ENCODE data around the gene PCSK4. TPM values are rescaled to one million over a fixed set of nuclear protein-coding genes. Genes with fewer than 3 reads are reported as not detected.

Gene PCSK4
- total RNA-seq, 4 donors from 2014 or later: 1.3 to 4.9 (median 2.2) TPM

GRCh38 chr19:1434040-1434366 is 56.1 kb downstream of the PCSK4 start:
- no peaks in the 10 kb centered on the region for H3K27me3 ChIP-seq
- no peak overlapping the region for H3K4me3 ChIP-seq
- no peak overlapping the region for H3K27ac ChIP-seq
- no peaks in the 10 kb centered on the region for H3K9me3 ChIP-seq
- no peak for TF ChIP-seq CTCF (IDR thresholded peaks at IDR 0.05)
- TF ChIP-seq POLR2A (IDR thresholded peaks at IDR 0.05): no peak
- TF ChIP-seq EP300 (IDR thresholded peaks at IDR 0.05): no peak
- peaks cover 6 to 74% (median 26%) of the 10 kb centered on the region in 3 donors for H3K36me3 ChIP-seq
- WGBS, 2 donors: 89 to 90% methylated on average over 13 to 17 of the region's 17 CpGs
- H3K4me1 ChIP-seq: peaks cover 0 to 6% (median 5%) of the 10 kb centered on the region in 4 donors
- DNase-seq (ENCODE audit: low spot score in 2 of 2): no peak

- no peaks in the 10 kb centered on the region for H3K9me3 ChIP-seq
- WGBS, 2 donors: 85% methylated on average over 31 to 33 of the region's 47 CpGs
Measured at GRCh38 chr19:1433119-1434039, 56.8 kb downstream of the PCSK4 start.

GRCh38 chr19:1432507-1432887 is 57.7 kb downstream of the PCSK4 start:
- H3K36me3 ChIP-seq: peaks cover 6 to 89% (median 28%) of the 10 kb centered on the region in 3 donors
- H3K27me3 ChIP-seq: no peaks in the 10 kb centered on the region
- H3K27ac ChIP-seq: no peak overlapping the region
- 92 to 94% methylated on average over 16 of the region's 16 CpGs for WGBS, 2 donors
- H3K4me1 ChIP-seq: peaks cover 0 to under 1% (median 0%) of the 10 kb centered on the region in 4 donors
- TF ChIP-seq EP300 (IDR thresholded peaks at IDR 0.05): no peak
- TF ChIP-seq POLR2A (IDR thresholded peaks at IDR 0.05): no peak
- no peak for TF ChIP-seq CTCF (IDR thresholded peaks at IDR 0.05)
- H3K9me3 ChIP-seq: no peaks in the 10 kb centered on the region
- no peak for DNase-seq (ENCODE audit: low spot score in 2 of 2)
- H3K4me3 ChIP-seq: no peak overlapping the region

More at GRCh38 chr19:1433119-1434039, 56.8 kb downstream of the PCSK4 start:
- H3K27me3 ChIP-seq: no peaks in the 10 kb centered on the region
- H3K4me3 ChIP-seq: no peak overlapping the region
- no peak for DNase-seq (ENCODE audit: low spot score in 2 of 2)
- H3K36me3 ChIP-seq: peaks cover 6 to 80% (median 28%) of the 10 kb centered on the region in 3 donors
- TF ChIP-seq CTCF (IDR thresholded peaks at IDR 0.05) (no peak), EP300 (IDR thresholded peaks at IDR 0.05) (no peak), POLR2A (IDR thresholded peaks at IDR 0.05) (no peak)
- peak overlapping the region in 1 of 4 donors; percentile 0 for H3K27ac ChIP-seq
- peaks cover 0 to 5% (median 2%) of the 10 kb centered on the region in 4 donors for H3K4me1 ChIP-seq

- WGBS, 2 donors: 81 to 91% methylated on average over 22 to 24 of the region's 24 CpGs
- no peak overlapping the region for H3K4me3 ChIP-seq
- no peak for TF ChIP-seq CTCF (IDR thresholded peaks at IDR 0.05)
- no peak for TF ChIP-seq POLR2A (IDR thresholded peaks at IDR 0.05)
- TF ChIP-seq EP300 (IDR thresholded peaks at IDR 0.05): no peak
- H3K9me3 ChIP-seq: no peaks in the 10 kb centered on the region
- H3K4me1 ChIP-seq: no peaks in the 10 kb centered on the region
- H3K27me3 ChIP-seq: no peaks in the 10 kb centered on the region
- H3K36me3 ChIP-seq: peaks cover 6 to 94% (median 28%) of the 10 kb centered on the region in 3 donors
- no peak for DNase-seq (ENCODE audit: low spot score in 2 of 2)
- no peak overlapping the region for H3K27ac ChIP-seq
Measured at GRCh38 chr19:1431759-1432506, 58.2 kb downstream of the PCSK4 start.

Other genes with a start within 250 kb of the PCSK4 start
- gene ATP5F1D, start 248.6 kb downstream of the PCSK4 start, total RNA-seq: 100 to 1,000 TPM in 3 of 4 donors, 10 to 100 TPM in 1; 67.5 to 140 (median 127) TPM
- 10 to 100 TPM; 17.4 to 51.9 (median 39.4) TPM for gene MIDN, start 241.8 kb downstream of the PCSK4 start, total RNA-seq
- 100 to 1,000 TPM; 389 to 640 (median 576) TPM for gene CIRBP, start 221.0 kb downstream of the PCSK4 start, total RNA-seq
- gene FAM174C, start 214.8 kb downstream of the PCSK4 start, total RNA-seq: 10 to 100 TPM; 25.5 to 80.7 (median 52.0) TPM
- not detected for gene EFNA2, start 204.5 kb downstream of the PCSK4 start, total RNA-seq
- 100 to 1,000 TPM; 146 to 162 (median 151) TPM for gene NDUFS7, start 106.4 kb downstream of the PCSK4 start, total RNA-seq
- 100 to 1,000 TPM in 2 of 4 donors, 10 to 100 TPM in 2; 43.8 to 120 (median 94.4) TPM for gene GAMT, start 88.8 kb downstream of the PCSK4 start, total RNA-seq
- 10 to 100 TPM; 34.3 to 68.4 (median 61.0) TPM for gene DAZAP1, start 82.8 kb downstream of the PCSK4 start, total RNA-seq
- gene RPS15, start 52.0 kb downstream of the PCSK4 start, total RNA-seq: 1,000 to 10,000 TPM; 4,239 to 4,988 (median 4,337) TPM
- 10 to 100 TPM in 1 of 4 donors, 1 to 10 TPM in 3; 1.7 to 10.2 (median 4.2) TPM for gene APC2, start 40.2 kb downstream of the PCSK4 start, total RNA-seq
- 10 to 100 TPM; 22.4 to 47.4 (median 33.8) TPM for gene C19orf25, start 11.1 kb downstream of the PCSK4 start, total RNA-seq
- gene REEP6, start 831 bp upstream of the PCSK4 start, total RNA-seq: 1 to 10 TPM; 1.2 to 4.6 (median 2.9) TPM
- gene ADAMTSL5, start 22.7 kb upstream of the PCSK4 start, total RNA-seq: 10 to 100 TPM; 17.4 to 54.8 (median 42.6) TPM
- 1 to 10 TPM in 2 of 4 donors, under 1 TPM in 2; 0.21 to 6.3 (median 1.1) TPM for gene PLK5, start 33.7 kb upstream of the PCSK4 start, total RNA-seq
- gene MEX3D, start 78.0 kb upstream of the PCSK4 start, total RNA-seq: 10 to 100 TPM; 19.4 to 32.7 (median 27.4) TPM
- gene MBD3, start 102.5 kb upstream of the PCSK4 start, total RNA-seq: 100 to 1,000 TPM in 1 of 4 donors, 10 to 100 TPM in 3; 62.9 to 144 (median 91.4) TPM
- gene UQCR11, start 115.1 kb upstream of the PCSK4 start, total RNA-seq: 10 to 100 TPM; 58.8 to 95.7 (median 66.0) TPM
- gene TCF3, start 162.3 kb upstream of the PCSK4 start, total RNA-seq: 100 to 1,000 TPM in 1 of 4 donors, 10 to 100 TPM in 3; 23.4 to 299 (median 37.3) TPM

Data from tibial nerve (tissue), 4 donors.